ENCODE measurements around the gene GPR68.
"Not testable (repeated sequence)": the region's sequence is repeated elsewhere in the genome, so short reads cannot be mapped to it uniquely, and the experiment has no call there.

The GPR68 gene

GRCh38 chr14:91272341-91273272, 28.1 kb upstream of the GPR68 start:
- no peak for DNase-seq (ENCODE audit: low spot score)

- no peak for DNase-seq (ENCODE audit: low spot score)
Observed at GRCh38 chr14:91271639-91272038, 27.1 kb upstream of the GPR68 start.

GRCh38 chr14:91270619-91271018, 26.1 kb upstream of the GPR68 start:
- DNase-seq (ENCODE audit: low spot score) = peak; percentile 53

- DNase-seq (ENCODE audit: low spot score) = no peak
Observed at GRCh38 chr14:91270188-91270587, 25.7 kb upstream of the GPR68 start.

GRCh38 chr14:91269076-91269991, 24.8 kb upstream of the GPR68 start:
- DNase-seq (ENCODE audit: low spot score) = no peak

GRCh38 chr14:91267965-91268437, 23.5 kb upstream of the GPR68 start:
- DNase-seq (ENCODE audit: low spot score) = no peak

- not testable (repeated sequence) for DNase-seq (ENCODE audit: low spot score)
Observed at GRCh38 chr14:91266276-91266675, 21.8 kb upstream of the GPR68 start.

GRCh38 chr14:91265404-91265803, 20.9 kb upstream of the GPR68 start:
- DNase-seq (ENCODE audit: low spot score) = no peak

- peak; percentile 64 for DNase-seq (ENCODE audit: low spot score)
Observed at GRCh38 chr14:91264151-91265150, 19.9 kb upstream of the GPR68 start.

- no peak for DNase-seq (ENCODE audit: low spot score)
Observed at GRCh38 chr14:91263329-91263728, 18.8 kb upstream of the GPR68 start.

- no peak for DNase-seq (ENCODE audit: low spot score)
Observed at GRCh38 chr14:91261986-91262549, 17.6 kb upstream of the GPR68 start.

GRCh38 chr14:91261115-91261514, 16.6 kb upstream of the GPR68 start:
- no peak for DNase-seq (ENCODE audit: low spot score)

GRCh38 chr14:91258876-91259275, 14.4 kb upstream of the GPR68 start:
- DNase-seq (ENCODE audit: low spot score) = no peak

- no peak for DNase-seq (ENCODE audit: low spot score)
Observed at GRCh38 chr14:91258011-91258618, 13.6 kb upstream of the GPR68 start.

GRCh38 chr14:91257328-91258010, 13.0 kb upstream of the GPR68 start:
- no peak for DNase-seq (ENCODE audit: low spot score)

- DNase-seq (ENCODE audit: low spot score) = no peak
Observed at GRCh38 chr14:91256661-91257060, 12.2 kb upstream of the GPR68 start.

- no peak for DNase-seq (ENCODE audit: low spot score)
Observed at GRCh38 chr14:91255026-91255695, 10.7 kb upstream of the GPR68 start.

GRCh38 chr14:91254461-91254860, 10.0 kb upstream of the GPR68 start:
- DNase-seq (ENCODE audit: low spot score) = no peak

- DNase-seq (ENCODE audit: low spot score) = no peak
Observed at GRCh38 chr14:91253795-91254323, 9.4 kb upstream of the GPR68 start.

Data from iPS-NIHi11 (cell line).